Heart right ventricle (tissue), 16 donors: ENCODE data around the gene IPO4. TPM values are rescaled to one million over a fixed set of nuclear protein-coding genes. Genes with fewer than 3 reads are reported as not detected.

Source experiments
- ATAC-seq, 8 donors: fragments of 200-7000 bp; cut with Tn5 transposase; one replicate each; pipeline ENCODE4 v1.9.1; 2020; ENCODE audit warnings: mild to moderate bottlenecking in 8 of 8, moderate library complexity in 8 of 8, moderate number of reproducible peaks in 1 of 8
- DNase-seq, 2 donors: peaks; one replicate each; pipeline ENCODE4 v3.0.0-alpha.2; 2020
- H3K27ac ChIP-seq, 10 donors: fragments of 200-600 bp; sonication (generic) in 2 of 10; one replicate each; pipeline versions ENCODE4 v1.5.0 to v1.8.0; 2020 to 2022; ENCODE audit warnings: mild to moderate bottlenecking in 3 of 10
- H3K27me3 ChIP-seq, 7 donors: fragments of 200-600 bp; one replicate each; pipeline ENCODE4 v1.8.0; 2021 to 2022; ENCODE audit warnings: mild to moderate bottlenecking in 2 of 7
- H3K36me3 ChIP-seq, 9 donors: fragments of 200-600 bp; sonication (generic) in 1 of 9; one replicate each; pipeline versions ENCODE4 v1.5.0 to v1.8.0; 2020 to 2022; ENCODE audit warnings: mild to moderate bottlenecking in 2 of 9
- H3K4me1 ChIP-seq, 9 donors: fragments of 200-600 bp; sonication (generic) in 1 of 9; one replicate each; pipeline versions ENCODE4 v1.5.0 to v1.8.0; 2020 to 2022; ENCODE audit warnings: mild to moderate bottlenecking in 4 of 9
- H3K4me3 ChIP-seq, 10 donors: fragments of 200-600 bp; sonication (generic) in 2 of 10; one replicate each; pipeline versions ENCODE4 v1.5.0 to v1.8.0; 2020 to 2022; ENCODE audit warnings: mild to moderate bottlenecking in 7 of 10, moderate library complexity in 2 of 10
- H3K9me3 ChIP-seq, 11 donors: fragments of 200-600 bp in 10 of 11; sonication (generic) in 2 of 11; one replicate each; pipeline versions ENCODE4 v1.5.0 to v1.8.0; 2013 to 2022; ENCODE audit warnings: mild to moderate bottlenecking in 2 of 11, control low read depth in 1 of 11, moderate library complexity in 1 of 11
- CTCF ChIP-seq, 9 donors: fragments of 200-600 bp; sonication (generic) in 2 of 9; IDR thresholded peaks; one replicate each; pipeline versions ENCODE4 v1.5.0 to v1.8.0; 2021 to 2022; ENCODE audit warnings: antibody characterized with exemption in 9 of 9, mild to moderate bottlenecking in 5 of 9, moderate library complexity in 1 of 9
- WGBS, 2 donors: extraction: QIAGEN DNeasy Blood & Tissue Kit; methylation state at CpG; one replicate each; pipeline ENCODE4 v1.1.7; 2013; ENCODE audit warnings: inconsistent platforms in 1 of 2; 5-methylcytosine and 5-hydroxymethylcytosine counted together
- intact Hi-C, 10 donors: fragments of 100-400 bp; cut with DNase I; formaldehyde crosslinking; loops; one replicate each; pipeline versions ENCODE4 v1.11.1 to v1.14.2; 2022
- polyA plus RNA-seq, 2 donors: library from polyadenylated mRNA; stranded (reverse); fragments of 200-250 nt; gene quantifications; one replicate each; pipeline ENCODE4 v1.2.3, GENCODE V29; 2013
- total RNA-seq, 10 donors: library from RNA; stranded (reverse); fragmentation: NEBNext Ultra II Directional in 3 of 10; extraction: Animal tissue kit (Norgen Biotek cat#: 25700) in 3 of 10; gene quantifications; one replicate each; pipeline versions ENCODE4 v1.2.1 to v1.2.4, GENCODE V29; 2021 to 2023
- donor health status: Arrhythmogenic right ventricular cardiomyopathy.
- donor health status: ischemic (EF 13 %, LVEDD 7.1; RV severe dilation, severe dysfunction).
- donor health status: healthy with polysubstance abuse.
- donor health status: DM: no; HTN: yes; CAD: no.
- donor health status: DM: no; HTN: no; CAD: no.
- donor health status: ischemic (EF 25% LVEDD 6.9; RV normal size, moderate dysfunction).
- donor health status: ischemic (EF 25% LVEDD 5.7; RV mildly dilated, moderate dysfunction).
- donor health status: healthy.
- donor health status: DM: yes; HTN: yes; CAD: no.
- donor health status: Ischemic cardiomyopathy.
- donor health status: ischemic (EF 35%, LVEDD 5.7; RV mildly dilated, moderate dysfunction).
- donor health status: nonischemic (EF 11% LVEDD 7.7; RV severe dilation, severe dysfunction).
- donor health status: DM: yes; HTN: yes; CAD: no.
- donor health status: PGD.
- donor health status: ischemic (EF 29% LVEDD 5.4; RV normal size, mild dysfunction).
- donor health status: nonischemic (EF 23%, LVEDD 6.1; RV moderate dilation, normal function).

IPO4 gene
- total and polyA plus RNA-seq, 12 donors = 4.4 to 23.8 (median 12.6) TPM

GRCh38 chr14:24194186-24194872 is 5.7 kb upstream of the IPO4 start:
- no peak for TF ChIP-seq CTCF (IDR thresholded peaks at IDR 0.05)
- Histone ChIP-seq H3K36me3 (peaks cover 0 to 45% (median 15%) of the 10 kb centered on the region in 9 donors), H3K4me1 (peaks cover 4 to 41% (median 29%) of the 10 kb centered on the region in 9 donors), H3K27me3 (no peaks in the 10 kb centered on the region), H3K27ac (peak overlapping the region in 8 of 10 donors; percentile 94 to 100 (median 98)), H3K4me3 (peak overlapping the region in 9 of 10 donors; percentile 59 to 100 (median 91)), H3K9me3 (no peaks in the 10 kb centered on the region)
- DNase-seq = no peak
- intact Hi-C loops = no loop called here
- WGBS, 2 donors = 75 to 77% methylated on average over 7 of the region's 7 CpGs
- no peak for ATAC-seq

- ATAC-seq = no peak
These were observed 4.3 kb upstream of the IPO4 start for GRCh38 chr14:24192933-24193332.

GRCh38 chr14:24190416-24190815 is 1.8 kb upstream of the IPO4 start:
- peaks cover 4 to 37% (median 31%) of the 10 kb centered on the region in 9 donors for H3K4me1 ChIP-seq
- no peak for DNase-seq
- no peaks in the 10 kb centered on the region for H3K27me3 ChIP-seq
- H3K36me3 ChIP-seq = peaks cover 0 to 61% (median 15%) of the 10 kb centered on the region in 9 donors
- no peak overlapping the region for H3K4me3 ChIP-seq
- H3K27ac ChIP-seq = no peak overlapping the region
- ATAC-seq = no peak
- H3K9me3 ChIP-seq = no peaks in the 10 kb centered on the region
- intact Hi-C loops = no loop called here
- TF ChIP-seq CTCF (IDR thresholded peaks at IDR 0.05) = no peak
- WGBS, 2 donors = 89 to 92% methylated on average over 10 of the region's 10 CpGs

More at GRCh38 chr14:24192933-24193332, 4.3 kb upstream of the IPO4 start:
- no peak for DNase-seq
- intact Hi-C loops = no loop called here
- H3K4me3 ChIP-seq = no peak overlapping the region
- H3K36me3 ChIP-seq = peaks cover 0 to 42% (median 15%) of the 10 kb centered on the region in 9 donors
- H3K27ac ChIP-seq = no peak overlapping the region
- 95% methylated on average over 15 of the region's 15 CpGs for WGBS, 2 donors
- peaks cover 6 to 44% (median 37%) of the 10 kb centered on the region in 9 donors for H3K4me1 ChIP-seq
- TF ChIP-seq CTCF (IDR thresholded peaks at IDR 0.05) = no peak
- no peaks in the 10 kb centered on the region for H3K9me3 ChIP-seq
- H3K27me3 ChIP-seq = no peaks in the 10 kb centered on the region

- H3K36me3 ChIP-seq = peaks cover 0 to 70% (median 19%) of the 10 kb centered on the region in 9 donors
- ATAC-seq (no peak), DNase-seq (no peak)
- no peaks in the 10 kb centered on the region for H3K27me3 ChIP-seq
- intact Hi-C loops = loop anchor here in 1 of 10 donors (2.0 kb wide), 1 partner anchor 43 kb away; the partner anchor contains the start of genes GMPR2 and NEDD8
- TF ChIP-seq CTCF (IDR thresholded peaks at IDR 0.05) = no peak
- no peak overlapping the region for H3K4me3 ChIP-seq
- peak overlapping the region in 5 of 10 donors; percentile 57 to 83 (median 74) for H3K27ac ChIP-seq
- WGBS, 2 donors = 92 to 94% methylated on average over 9 of the region's 9 CpGs
- no peaks in the 10 kb centered on the region for H3K9me3 ChIP-seq
- H3K4me1 ChIP-seq = peaks cover 4 to 31% (median 24%) of the 10 kb centered on the region in 9 donors
These were observed 844 bp upstream of the IPO4 start for GRCh38 chr14:24189460-24189859.
